Thyroid gland (tissue), 4 donors: Measurements from ENCODE around the gene PRDX6.

ENCODE experiments used
- POLR2A ChIP-seq, 2 donors: fragments of 450-650 bp; IDR thresholded peaks; one replicate each; pipeline ENCODE4 v1.6.1; 2017; ENCODE audit warnings: antibody characterized with exemption in 2 of 2, mild to moderate bottlenecking in 2 of 2, moderate library complexity in 1 of 2
- TF ChIP-seq, protein P1 (sequence below), 6 experiments: fragments of 200-600 bp in 3 of 6; fragments of 450-650 bp in 3 of 6; sonication (generic) in 3 of 6; IDR thresholded peaks; one replicate each; pipeline ENCODE4 v1.5.1; 2016 to 2019; ENCODE audit warnings: antibody characterized with exemption in 6 of 6, mild to moderate bottlenecking in 2 of 6, inconsistent platforms in 1 of 6, moderate library complexity in 1 of 6

DNA sequence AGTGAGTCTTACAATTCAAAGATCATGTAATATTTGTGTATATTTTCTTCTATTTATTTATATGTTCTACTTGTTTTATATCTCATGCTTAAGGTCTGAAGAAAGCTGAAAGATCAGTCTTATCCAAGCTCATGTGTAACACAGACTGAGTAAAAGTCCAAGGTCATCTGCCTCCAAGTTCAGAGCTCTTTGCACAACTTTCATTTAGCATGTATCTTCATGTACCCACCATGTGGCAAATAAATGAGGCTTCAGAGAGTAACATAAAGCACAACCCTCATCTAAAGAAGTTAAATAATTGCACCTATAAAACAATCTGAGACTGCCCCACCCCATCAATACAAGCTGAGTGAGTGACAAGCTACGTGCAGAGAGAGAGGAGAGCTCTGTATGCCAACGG is 38.5 kb upstream of the PRDX6 start:
- TF ChIP-seq POLR2A (IDR thresholded peaks at IDR 0.05): no peak
- TF ChIP-seq, protein P1, sequence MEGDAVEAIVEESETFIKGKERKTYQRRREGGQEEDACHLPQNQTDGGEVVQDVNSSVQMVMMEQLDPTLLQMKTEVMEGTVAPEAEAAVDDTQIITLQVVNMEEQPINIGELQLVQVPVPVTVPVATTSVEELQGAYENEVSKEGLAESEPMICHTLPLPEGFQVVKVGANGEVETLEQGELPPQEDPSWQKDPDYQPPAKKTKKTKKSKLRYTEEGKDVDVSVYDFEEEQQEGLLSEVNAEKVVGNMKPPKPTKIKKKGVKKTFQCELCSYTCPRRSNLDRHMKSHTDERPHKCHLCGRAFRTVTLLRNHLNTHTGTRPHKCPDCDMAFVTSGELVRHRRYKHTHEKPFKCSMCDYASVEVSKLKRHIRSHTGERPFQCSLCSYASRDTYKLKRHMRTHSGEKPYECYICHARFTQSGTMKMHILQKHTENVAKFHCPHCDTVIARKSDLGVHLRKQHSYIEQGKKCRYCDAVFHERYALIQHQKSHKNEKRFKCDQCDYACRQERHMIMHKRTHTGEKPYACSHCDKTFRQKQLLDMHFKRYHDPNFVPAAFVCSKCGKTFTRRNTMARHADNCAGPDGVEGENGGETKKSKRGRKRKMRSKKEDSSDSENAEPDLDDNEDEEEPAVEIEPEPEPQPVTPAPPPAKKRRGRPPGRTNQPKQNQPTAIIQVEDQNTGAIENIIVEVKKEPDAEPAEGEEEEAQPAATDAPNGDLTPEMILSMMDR (IDR thresholded peaks at IDR 0.05): no peak
